ENCODE measurements around the gene FBXO11. TPM values are rescaled to one million over a fixed set of nuclear protein-coding genes. Genes with fewer than 3 reads are reported as not detected.

The FBXO11 gene
- total RNA-seq, 2 donors from 2014 or later, result 50.3 to 59.7 TPM

DNA sequence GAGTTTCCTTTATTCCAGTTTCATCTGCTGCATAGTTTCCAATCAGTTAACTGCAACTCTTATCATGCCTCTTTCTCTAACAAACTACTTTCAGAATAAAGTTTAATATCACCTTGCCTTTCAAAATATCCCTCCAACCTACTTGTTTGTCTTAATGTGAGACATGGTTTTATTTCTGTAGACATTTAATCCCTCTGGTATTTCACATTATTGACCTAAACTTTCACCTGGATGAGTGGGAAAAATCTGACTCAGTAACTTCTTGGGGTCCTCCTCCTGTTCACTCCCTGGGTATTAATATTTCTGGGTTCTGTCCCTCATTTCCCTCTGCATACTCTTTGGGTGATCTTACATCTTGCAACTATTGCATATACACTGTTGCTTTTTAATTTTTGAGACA is 95.4 kb downstream of the FBXO11 start:
- no peak for ATAC-seq (replicated peaks in 1 of 2)
- Mint-ChIP-seq H3K9me3 (no peaks in the 10 kb centered on the region), H3K27ac (peak overlapping the region; percentile 11), H3K36me3 (ENCODE audit: insufficient read depth in 2 of 2) (peaks cover 5 to 28% of the 10 kb centered on the region in 2 donors), H3K4me3 (no peak overlapping the region), H3K4me1 (ENCODE audit: low read depth) (no peaks in the 10 kb centered on the region), H3K27me3 (ENCODE audit: low read depth) (no peaks in the 10 kb centered on the region)
- no peak for DNase-seq

DNA sequence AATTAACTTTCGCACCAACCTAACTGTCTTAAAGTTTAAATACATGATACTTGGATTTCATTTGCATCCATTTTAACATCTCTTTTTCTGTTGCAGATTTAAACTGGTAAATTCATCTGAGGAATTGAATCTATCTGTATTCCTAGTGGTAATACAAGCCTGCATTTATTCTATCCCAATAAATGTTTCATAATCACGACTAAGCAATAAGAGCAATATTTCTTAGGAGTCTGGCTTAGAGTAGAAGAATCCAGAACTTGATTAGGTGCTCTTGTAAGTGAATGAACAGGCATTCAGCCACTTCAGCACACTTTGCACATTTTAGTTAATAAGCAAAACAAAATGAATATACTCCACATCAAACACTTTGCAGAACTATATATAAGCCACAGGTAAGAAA is 96.4 kb downstream of the FBXO11 start:
- Mint-ChIP-seq H3K27me3 (ENCODE audit: low read depth) (no peaks in the 10 kb centered on the region), H3K4me1 (ENCODE audit: low read depth) (no peaks in the 10 kb centered on the region), H3K36me3 (ENCODE audit: insufficient read depth in 2 of 2) (peaks cover 4 to 36% of the 10 kb centered on the region in 2 donors), H3K27ac (peak overlapping the region; percentile 63), H3K9me3 (no peaks in the 10 kb centered on the region), H3K4me3 (no peak overlapping the region)
- DNase-seq (no peak), ATAC-seq (replicated peaks in 1 of 2) (no peak)

DNA sequence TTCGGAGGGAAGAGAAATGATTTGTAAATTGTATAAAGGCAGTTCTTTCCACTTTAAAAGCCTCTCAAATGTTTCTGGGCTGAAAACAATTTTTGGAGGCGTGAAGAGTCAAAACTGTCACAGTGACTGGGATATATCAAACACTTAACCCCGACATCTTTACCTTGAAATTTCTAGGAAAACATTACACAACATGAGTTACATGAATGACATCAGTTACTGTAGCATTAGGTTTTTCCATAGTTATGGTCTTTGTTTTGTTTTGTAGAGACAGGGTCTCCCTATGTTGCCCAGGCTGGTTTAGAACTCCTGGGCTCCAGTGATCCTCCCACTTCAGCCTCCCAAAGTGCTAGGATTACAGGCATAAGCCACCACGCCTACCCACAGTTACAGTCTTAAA is 97.7 kb downstream of the FBXO11 start:
- no peak overlapping the region for H3K4me3 Mint-ChIP-seq
- H3K9me3 Mint-ChIP-seq, result no peaks in the 10 kb centered on the region
- H3K4me1 Mint-ChIP-seq (ENCODE audit: low read depth), result no peaks in the 10 kb centered on the region
- peaks cover 6 to 39% of the 10 kb centered on the region in 2 donors for H3K36me3 Mint-ChIP-seq (ENCODE audit: insufficient read depth in 2 of 2)
- H3K27ac Mint-ChIP-seq, result peak overlapping the region; percentile 86
- H3K27me3 Mint-ChIP-seq (ENCODE audit: low read depth), result no peaks in the 10 kb centered on the region
- DNase-seq (no peak), ATAC-seq (replicated peaks in 1 of 2) (peak in 1 of 2 donors; percentile 8)

DNA sequence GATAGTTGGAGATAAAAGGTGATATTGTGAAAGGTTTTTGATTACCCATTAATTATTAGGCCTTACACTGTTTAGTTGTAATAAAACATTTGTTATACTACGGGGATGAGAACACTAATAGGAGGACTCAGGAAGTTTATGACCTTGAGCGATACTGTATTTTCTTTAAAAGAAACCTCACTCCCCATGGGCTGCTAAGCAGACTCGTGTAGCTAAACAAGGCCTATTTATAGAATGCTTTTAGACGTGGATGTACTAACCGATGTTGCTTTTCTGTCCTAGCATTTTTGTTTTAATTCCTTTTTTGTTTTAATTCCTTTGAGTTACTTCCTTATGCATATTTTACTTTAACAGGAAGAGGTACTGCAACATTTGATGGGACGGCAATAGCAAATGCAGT is 100.4 kb downstream of the FBXO11 start:
- H3K4me3 Mint-ChIP-seq, result no peak overlapping the region
- DNase-seq (no peak), ATAC-seq (replicated peaks in 1 of 2) (no peak)
- peaks cover 3 to 5% of the 10 kb centered on the region in 2 donors for H3K9me3 Mint-ChIP-seq
- H3K4me1 Mint-ChIP-seq (ENCODE audit: low read depth), result no peaks in the 10 kb centered on the region
- no peaks in the 10 kb centered on the region for H3K27me3 Mint-ChIP-seq (ENCODE audit: low read depth)
- H3K27ac Mint-ChIP-seq, result peak overlapping the region; percentile 54
- H3K36me3 Mint-ChIP-seq (ENCODE audit: insufficient read depth in 2 of 2), result peaks cover 16 to 53% of the 10 kb centered on the region in 2 donors

DNA sequence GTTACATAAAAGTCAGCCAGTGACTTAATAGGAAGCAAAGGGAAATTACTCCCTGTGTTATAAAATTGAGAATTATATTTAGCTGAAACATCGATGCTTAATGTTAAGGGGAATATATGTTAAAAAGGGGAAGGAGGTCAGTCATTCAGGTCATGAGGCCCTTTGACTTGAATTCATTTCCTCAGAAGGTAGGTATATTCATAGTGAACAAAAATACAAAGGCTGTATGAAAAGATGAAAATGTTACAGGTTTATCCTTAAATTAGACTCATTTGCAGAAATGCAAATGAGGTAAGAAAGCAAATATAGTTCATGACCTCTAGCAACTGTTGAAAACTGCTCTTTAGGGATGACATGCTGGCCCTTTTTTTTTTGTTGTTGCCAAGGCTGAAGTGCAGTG is 102.5 kb downstream of the FBXO11 start:
- ATAC-seq (replicated peaks in 1 of 2), result peak in 1 of 2 donors; percentile 64
- peak overlapping the region; percentile 91 for H3K27ac Mint-ChIP-seq

DNA sequence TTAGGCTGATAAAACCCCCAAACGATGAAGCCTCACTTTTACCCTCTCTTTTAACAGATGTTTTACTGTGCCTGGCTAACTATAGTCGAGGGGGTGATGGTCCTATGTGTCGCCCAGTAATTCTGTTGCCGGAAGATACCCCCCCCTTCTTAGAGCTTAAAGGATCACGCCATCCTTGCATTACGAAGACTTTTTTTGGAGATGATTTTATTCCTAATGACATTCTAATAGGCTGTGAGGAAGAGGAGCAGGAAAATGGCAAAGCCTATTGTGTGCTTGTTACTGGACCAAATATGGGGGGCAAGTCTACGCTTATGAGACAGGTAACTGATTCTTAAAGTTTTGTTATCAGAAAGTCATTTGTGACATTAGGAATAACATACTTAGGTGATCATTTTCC is 102.9 kb downstream of the FBXO11 start:
- DNase-seq, result no peak
- Mint-ChIP-seq H3K27ac (peak overlapping the region; percentile 91), H3K4me3 (peak overlapping the region in 1 of 2 donors; percentile 16), H3K4me1 (ENCODE audit: low read depth) (no peaks in the 10 kb centered on the region), H3K9me3 (peaks cover 3 to 7% of the 10 kb centered on the region in 2 donors), H3K27me3 (ENCODE audit: low read depth) (no peaks in the 10 kb centered on the region), H3K36me3 (ENCODE audit: insufficient read depth in 2 of 2) (peaks cover 32 to 77% of the 10 kb centered on the region in 2 donors)
- ATAC-seq (replicated peaks in 1 of 2), result no peak

More for the DNA sequence above, 102.5 kb downstream of the FBXO11 start:
- no peaks in the 10 kb centered on the region for H3K4me1 Mint-ChIP-seq (ENCODE audit: low read depth)
- H3K36me3 Mint-ChIP-seq (ENCODE audit: insufficient read depth in 2 of 2), result peaks cover 29 to 73% of the 10 kb centered on the region in 2 donors
- DNase-seq, result no peak
- H3K27me3 Mint-ChIP-seq (ENCODE audit: low read depth), result no peaks in the 10 kb centered on the region
- H3K4me3 Mint-ChIP-seq, result no peak overlapping the region
- H3K9me3 Mint-ChIP-seq, result peaks cover 3 to 5% of the 10 kb centered on the region in 2 donors

DNA sequence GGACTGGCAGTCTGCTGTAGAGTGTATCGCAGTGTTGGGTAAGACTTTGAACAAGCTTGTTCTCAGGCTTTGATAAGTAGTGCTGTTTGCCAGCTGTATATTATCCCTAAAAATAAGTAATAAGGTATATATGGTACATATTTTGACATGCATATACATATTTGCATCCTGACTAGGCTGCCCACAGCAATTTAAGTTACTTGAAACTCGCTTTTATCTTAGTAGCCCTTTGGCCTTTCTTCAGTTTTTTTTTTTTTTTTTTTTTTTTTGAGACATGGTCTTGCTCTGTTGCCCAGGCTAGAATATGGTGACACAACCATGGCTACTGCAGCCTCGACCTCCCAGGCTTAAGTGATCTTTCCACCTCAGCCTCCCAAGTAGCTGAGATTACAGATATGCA is 105.2 kb downstream of the FBXO11 start:
- H3K27me3 Mint-ChIP-seq (ENCODE audit: low read depth), result no peaks in the 10 kb centered on the region
- no peak overlapping the region for H3K27ac Mint-ChIP-seq
- no peak for ATAC-seq (replicated peaks in 1 of 2)
- no peak overlapping the region for H3K4me3 Mint-ChIP-seq
- H3K9me3 Mint-ChIP-seq, result peaks cover 3 to 7% of the 10 kb centered on the region in 2 donors
- DNase-seq, result no peak
- H3K4me1 Mint-ChIP-seq (ENCODE audit: low read depth), result no peaks in the 10 kb centered on the region
- H3K36me3 Mint-ChIP-seq (ENCODE audit: insufficient read depth in 2 of 2), result peaks cover 37 to 76% of the 10 kb centered on the region in 2 donors

DNA sequence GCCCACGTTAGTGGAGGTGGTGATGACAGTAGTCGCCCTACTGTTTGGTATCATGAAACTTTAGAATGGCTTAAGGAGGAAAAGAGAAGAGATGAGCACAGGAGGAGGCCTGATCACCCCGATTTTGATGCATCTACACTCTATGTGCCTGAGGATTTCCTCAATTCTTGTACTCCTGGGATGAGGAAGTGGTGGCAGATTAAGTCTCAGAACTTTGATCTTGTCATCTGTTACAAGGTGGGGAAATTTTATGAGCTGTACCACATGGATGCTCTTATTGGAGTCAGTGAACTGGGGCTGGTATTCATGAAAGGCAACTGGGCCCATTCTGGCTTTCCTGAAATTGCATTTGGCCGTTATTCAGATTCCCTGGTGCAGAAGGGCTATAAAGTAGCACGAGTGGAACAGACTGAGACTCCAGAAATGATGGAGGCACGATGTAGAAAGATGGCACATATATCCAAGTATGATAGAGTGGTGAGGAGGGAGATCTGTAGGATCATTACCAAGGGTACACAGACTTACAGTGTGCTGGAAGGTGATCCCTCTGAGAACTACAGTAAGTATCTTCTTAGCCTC is 107.2 kb downstream of the FBXO11 start:
- H3K4me1 Mint-ChIP-seq (ENCODE audit: low read depth), result no peaks in the 10 kb centered on the region

DNA sequence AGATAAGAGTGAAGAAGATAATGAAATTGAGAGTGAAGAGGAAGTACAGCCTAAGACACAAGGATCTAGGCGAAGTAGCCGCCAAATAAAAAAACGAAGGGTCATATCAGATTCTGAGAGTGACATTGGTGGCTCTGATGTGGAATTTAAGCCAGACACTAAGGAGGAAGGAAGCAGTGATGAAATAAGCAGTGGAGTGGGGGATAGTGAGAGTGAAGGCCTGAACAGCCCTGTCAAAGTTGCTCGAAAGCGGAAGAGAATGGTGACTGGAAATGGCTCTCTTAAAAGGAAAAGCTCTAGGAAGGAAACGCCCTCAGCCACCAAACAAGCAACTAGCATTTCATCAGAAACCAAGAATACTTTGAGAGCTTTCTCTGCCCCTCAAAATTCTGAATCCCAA is 107.7 kb downstream of the FBXO11 start:
- DNase-seq, result no peak
- Mint-ChIP-seq H3K4me1 (ENCODE audit: low read depth) (no peaks in the 10 kb centered on the region), H3K27me3 (ENCODE audit: low read depth) (no peaks in the 10 kb centered on the region), H3K27ac (peak overlapping the region; percentile 90), H3K9me3 (peaks cover 3 to 7% of the 10 kb centered on the region in 2 donors), H3K36me3 (ENCODE audit: insufficient read depth in 2 of 2) (peaks cover 37 to 74% of the 10 kb centered on the region in 2 donors), H3K4me3 (no peak overlapping the region)
- ATAC-seq (replicated peaks in 1 of 2), result no peak

More for the DNA sequence above, 107.2 kb downstream of the FBXO11 start:
- Mint-ChIP-seq H3K27me3 (ENCODE audit: low read depth) (no peaks in the 10 kb centered on the region), H3K27ac (no peak overlapping the region), H3K9me3 (peaks cover 3 to 7% of the 10 kb centered on the region in 2 donors), H3K4me3 (no peak overlapping the region), H3K36me3 (ENCODE audit: insufficient read depth in 2 of 2) (peaks cover 37 to 78% of the 10 kb centered on the region in 2 donors)
- ATAC-seq (replicated peaks in 1 of 2) (no peak), DNase-seq (no peak)

DNA sequence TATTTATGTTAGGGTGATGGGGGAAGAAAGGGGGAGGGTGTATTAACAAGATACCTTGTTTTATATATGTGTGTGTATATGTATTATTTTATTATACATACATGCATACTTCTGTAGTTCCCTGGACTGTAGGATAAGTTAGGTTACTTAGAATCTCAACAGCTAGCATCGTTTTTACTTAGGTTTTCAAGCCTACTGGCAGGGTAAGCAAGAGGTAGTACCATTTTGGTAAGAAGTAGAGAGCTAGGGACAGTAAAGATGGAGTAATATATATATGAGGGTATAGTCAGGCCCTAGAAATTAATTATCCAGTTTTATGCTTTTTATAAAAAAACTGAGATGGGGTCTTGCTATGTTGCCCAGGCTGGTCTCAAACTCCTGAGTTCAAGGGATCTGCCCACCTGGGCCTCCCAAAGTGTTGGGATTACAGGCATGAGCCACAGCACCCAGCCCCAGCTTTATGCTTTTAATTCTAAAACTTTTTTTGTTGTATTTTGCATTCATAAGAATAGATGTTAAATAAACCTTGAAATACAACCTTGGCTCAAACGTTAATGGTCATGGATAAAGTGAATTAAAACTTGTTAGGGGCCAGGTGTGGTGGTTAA is 110.1 kb downstream of the FBXO11 start:
- no peak for ATAC-seq (replicated peaks in 1 of 2)
- Mint-ChIP-seq H3K36me3 (ENCODE audit: insufficient read depth in 2 of 2) (peaks cover 25 to 54% of the 10 kb centered on the region in 2 donors), H3K27ac (no peak overlapping the region), H3K4me3 (no peak overlapping the region), H3K9me3 (peaks cover 0 to 3% of the 10 kb centered on the region in 2 donors), H3K4me1 (ENCODE audit: low read depth) (no peaks in the 10 kb centered on the region), H3K27me3 (ENCODE audit: low read depth) (no peaks in the 10 kb centered on the region)
- DNase-seq, result no peak

DNA sequence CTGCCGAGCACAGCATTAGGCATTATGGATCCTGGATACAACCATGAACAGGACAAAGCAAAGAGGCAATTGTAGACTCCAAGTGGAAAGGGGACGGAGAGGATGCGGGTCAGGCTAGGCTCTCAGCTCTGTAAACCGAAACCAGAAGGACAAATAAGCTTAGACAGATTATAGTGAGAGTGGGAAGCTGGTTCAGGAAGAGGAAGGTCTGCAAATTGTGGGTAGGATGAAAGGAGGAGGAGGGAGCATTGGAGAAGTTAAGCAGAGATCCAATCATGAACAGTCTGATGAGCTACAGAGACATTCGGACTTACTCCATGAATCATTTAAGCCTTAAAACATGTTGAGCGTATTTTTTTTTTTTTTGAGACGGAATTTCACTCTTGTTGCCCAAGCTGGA is 120.3 kb downstream of the FBXO11 start:
- no peaks in the 10 kb centered on the region for H3K9me3 Mint-ChIP-seq
- peak overlapping the region; percentile 89 for H3K4me3 Mint-ChIP-seq
- peaks cover 28% of the 10 kb centered on the region for H3K4me1 Mint-ChIP-seq (ENCODE audit: low read depth)
- H3K27me3 Mint-ChIP-seq (ENCODE audit: low read depth), result no peaks in the 10 kb centered on the region
- DNase-seq (no peak), ATAC-seq (replicated peaks in 1 of 2) (no peak)
- H3K36me3 Mint-ChIP-seq (ENCODE audit: insufficient read depth in 2 of 2), result peaks cover 8 to 13% of the 10 kb centered on the region in 2 donors
- no peak overlapping the region for H3K27ac Mint-ChIP-seq

DNA sequence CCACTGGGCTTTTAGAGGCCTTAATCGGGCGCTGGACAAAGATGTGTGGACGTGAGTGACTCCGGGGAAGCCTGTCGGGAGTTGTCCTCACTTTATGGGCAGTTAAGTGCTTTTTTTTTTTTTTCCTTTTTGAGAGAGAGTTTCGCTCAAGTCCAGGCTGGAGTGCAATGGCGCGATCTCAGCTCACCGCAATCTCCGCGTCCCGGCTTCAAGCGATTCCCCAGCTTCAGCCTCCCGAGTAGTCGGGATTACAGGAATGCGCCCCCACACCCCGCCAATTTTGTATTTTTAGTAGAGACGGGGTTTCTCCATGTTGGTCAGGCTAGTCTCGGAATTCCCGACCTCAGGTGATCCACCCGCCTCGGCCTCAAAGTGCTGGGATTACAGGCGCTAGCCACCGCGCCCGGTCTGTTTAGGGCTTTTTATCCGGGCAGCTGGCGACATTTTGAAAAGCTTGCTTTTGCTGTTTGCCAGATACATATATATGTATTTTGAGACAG is 121.9 kb downstream of the FBXO11 start:
- Mint-ChIP-seq H3K27me3 (ENCODE audit: low read depth) (no peaks in the 10 kb centered on the region), H3K27ac (no peak overlapping the region), H3K9me3 (no peaks in the 10 kb centered on the region), H3K4me3 (peak overlapping the region; percentile 89), H3K4me1 (ENCODE audit: low read depth) (peaks cover 22% of the 10 kb centered on the region), H3K36me3 (ENCODE audit: insufficient read depth in 2 of 2) (peaks cover 5 to 12% of the 10 kb centered on the region in 2 donors)
- ATAC-seq (replicated peaks in 1 of 2), result no peak
- no peak for DNase-seq

DNA sequence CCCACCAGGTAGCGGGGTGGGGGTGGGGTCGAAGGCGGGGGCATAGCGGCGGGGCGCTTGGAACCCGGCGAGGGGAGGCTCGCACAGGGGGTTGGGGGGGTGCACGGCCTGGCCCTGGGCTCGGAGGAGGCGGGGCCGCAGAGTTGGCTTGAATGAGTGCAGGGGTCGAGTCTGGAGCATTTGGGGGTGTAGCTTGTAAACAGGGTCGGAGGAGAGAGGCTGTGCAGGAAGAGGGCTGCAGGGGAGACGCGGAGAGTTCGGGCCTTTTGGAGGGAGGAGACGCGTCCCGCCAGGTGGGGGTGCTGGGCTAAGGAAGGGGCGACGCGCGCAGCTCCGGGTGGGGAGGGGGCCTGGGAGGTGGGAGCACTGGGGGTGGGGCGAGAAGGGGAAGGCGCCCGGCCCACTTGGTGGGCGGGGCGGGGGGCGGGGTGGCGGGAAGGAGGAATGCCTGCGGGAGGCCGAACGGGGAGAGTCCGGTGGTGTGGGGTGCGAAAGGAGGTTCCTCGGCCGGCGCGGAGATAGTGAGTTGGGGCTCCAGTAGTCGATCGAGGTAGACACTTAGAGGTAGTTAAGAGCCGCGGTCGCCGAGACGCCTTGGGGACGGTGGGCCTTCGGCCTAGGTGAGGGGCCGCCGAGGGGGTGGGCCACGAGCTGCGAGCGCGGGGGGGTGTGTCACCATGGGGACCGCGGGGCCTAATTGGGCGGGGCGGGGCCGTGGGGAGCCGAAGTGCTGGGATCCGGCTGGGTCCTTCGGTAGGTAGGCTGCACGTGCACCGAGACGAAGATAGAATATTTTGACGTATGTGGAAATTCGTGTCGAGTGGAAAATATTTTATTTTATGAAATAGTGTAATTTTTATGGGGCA is 122.6 kb downstream of the FBXO11 start:
- Mint-ChIP-seq H3K4me1 (ENCODE audit: low read depth) (peaks cover 22% of the 10 kb centered on the region), H3K36me3 (ENCODE audit: insufficient read depth in 2 of 2) (peaks cover 5 to 12% of the 10 kb centered on the region in 2 donors), H3K27me3 (ENCODE audit: low read depth) (no peaks in the 10 kb centered on the region), H3K27ac (peak overlapping the region; percentile 91), H3K9me3 (no peaks in the 10 kb centered on the region), H3K4me3 (peak overlapping the region; percentile 89)
- ATAC-seq (replicated peaks in 1 of 2) (peak; percentile 42 to 47), DNase-seq (peak; percentile 67 to 77)
